Left kidney (tissue), 2 donors: ENCODE results near the gene DGCR6L. TPM values are rescaled to one million over a fixed set of nuclear protein-coding genes. Genes with fewer than 3 reads are reported as not detected.
"Not testable (repeated sequence)": the region's sequence is repeated elsewhere in the genome, so short reads cannot be mapped to it uniquely, and the experiment has no call there.

Source experiments
- DNase-seq: peaks from one replicate; pipeline ENCODE4 v3.0.0-alpha.2; 2013
- polyA plus RNA-seq: library from polyadenylated mRNA; unstranded; fragments of 120-200 nt; gene quantifications from one replicate; pipeline ENCODE4 v1.2.1, GENCODE V29; 2013; ENCODE audit not compliant: insufficient read length

The DGCR6L gene
- polyA plus RNA-seq, 1 donor, result 44.7 TPM

DNA sequence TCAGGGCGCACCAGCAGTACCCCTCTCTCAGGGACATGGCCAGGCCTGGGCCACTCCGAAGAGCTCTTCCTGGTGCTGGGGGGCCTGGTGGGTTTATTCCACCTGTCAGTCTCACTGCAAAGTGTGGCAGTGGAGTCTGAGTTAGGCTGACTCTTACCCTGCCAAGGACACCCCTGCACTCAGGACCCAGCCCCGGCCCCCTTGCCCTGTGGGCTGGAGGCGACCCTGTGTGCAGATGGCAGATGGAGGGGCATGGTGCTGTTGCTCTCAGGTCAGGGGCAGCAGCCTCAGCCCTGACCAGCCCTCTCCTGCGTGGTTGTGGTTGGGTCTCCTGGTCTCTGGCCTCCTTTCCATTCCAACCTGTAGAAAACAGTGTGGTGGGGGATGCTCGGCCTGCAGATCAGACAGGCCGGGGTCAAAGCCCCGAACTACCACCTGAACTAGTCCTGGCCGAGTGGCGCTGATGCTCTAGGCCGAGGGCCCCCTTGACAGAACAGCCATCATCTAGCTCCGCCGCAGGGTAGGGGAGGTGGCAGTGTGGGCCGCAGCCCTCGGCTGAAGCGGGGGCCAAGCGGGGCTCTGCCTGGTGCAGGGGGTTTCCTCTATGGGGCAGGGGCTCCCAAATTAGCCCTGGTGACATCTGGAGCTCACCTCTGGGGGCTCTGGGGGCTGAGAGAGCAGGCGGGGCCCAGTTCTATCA is 41.8 kb downstream of the DGCR6L start:
- not testable (repeated sequence) for DNase-seq

DNA sequence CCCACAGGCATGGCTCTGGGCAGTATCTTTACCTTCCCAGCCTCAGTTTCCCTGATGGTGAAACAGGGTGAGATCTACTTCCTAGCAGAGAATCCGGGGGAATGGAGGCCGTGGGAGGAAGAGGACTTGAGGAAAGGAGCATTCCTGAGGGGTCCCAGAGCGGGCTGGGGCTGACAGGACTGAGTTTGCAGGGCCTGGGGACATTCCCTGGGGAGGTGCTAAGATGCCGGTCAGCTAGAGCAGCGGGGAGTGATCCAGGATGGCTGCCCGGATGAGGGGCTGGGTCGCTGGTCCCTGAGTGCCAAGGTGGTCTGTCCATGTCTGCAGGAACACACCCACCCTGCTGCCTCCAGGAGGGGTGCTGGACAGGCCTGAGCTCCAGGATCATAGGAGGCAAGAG is 43.4 kb downstream of the DGCR6L start:
- no peak for DNase-seq

DNA sequence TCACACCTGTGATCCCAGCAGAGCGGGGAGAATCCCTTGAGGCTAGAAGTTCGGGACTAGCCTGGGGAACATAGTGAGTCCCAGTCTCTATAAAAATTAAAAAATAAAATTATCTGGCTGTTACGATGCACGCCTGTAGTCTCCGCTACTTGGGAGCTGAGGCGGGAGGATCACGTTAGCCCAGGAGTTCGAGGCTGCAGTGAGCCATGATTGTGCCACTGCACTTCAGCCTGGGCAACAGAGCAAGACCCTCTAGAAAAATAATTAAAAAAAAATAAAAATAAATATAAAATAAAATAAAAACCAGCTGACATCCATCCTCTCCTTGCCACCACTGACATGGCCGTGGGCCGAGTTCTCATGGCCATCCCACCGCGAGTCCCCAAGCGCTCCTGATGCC is 44.0 kb downstream of the DGCR6L start:
- DNase-seq, result no peak

DNA sequence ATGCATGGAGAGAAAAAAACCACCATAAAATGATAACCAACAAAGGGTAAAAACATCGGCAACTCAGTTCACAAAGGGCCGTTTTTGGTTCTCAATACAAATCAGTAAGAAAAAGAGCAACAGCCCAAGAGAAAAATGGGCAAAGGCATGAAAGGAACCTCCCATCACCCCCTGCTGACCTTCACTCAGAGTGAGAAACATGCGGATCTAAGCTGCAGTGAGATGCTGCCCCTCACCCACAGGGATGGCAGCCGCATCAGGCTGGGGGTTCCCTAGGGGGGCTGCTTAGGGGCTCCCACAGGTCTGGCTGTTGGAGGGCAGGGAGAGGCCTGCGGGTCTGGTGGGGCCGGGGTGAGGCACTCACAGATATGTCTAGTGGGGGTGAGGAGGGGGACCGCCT is 44.5 kb downstream of the DGCR6L start:
- DNase-seq, result not testable (repeated sequence)

DNA sequence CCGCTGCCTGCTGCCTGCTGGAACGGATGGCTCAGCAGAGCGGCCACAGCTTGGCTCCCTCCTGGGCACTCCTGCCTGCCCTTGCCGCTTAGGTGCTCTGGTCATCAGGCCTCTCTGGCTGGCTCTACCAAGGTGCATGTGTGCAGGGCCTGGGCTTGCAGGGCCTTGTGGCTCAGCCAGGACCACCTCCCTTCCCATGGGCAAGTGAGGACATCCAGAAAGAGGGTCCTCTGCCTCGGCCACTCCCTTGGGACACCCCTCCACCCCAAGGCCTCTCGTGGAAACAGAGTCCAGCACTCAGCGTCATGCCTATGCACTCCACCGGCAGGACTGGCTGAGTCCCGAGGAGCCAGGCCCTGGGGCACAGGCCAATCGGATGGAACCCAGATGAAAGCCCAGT is 45.5 kb downstream of the DGCR6L start:
- not testable (repeated sequence) for DNase-seq

DNA sequence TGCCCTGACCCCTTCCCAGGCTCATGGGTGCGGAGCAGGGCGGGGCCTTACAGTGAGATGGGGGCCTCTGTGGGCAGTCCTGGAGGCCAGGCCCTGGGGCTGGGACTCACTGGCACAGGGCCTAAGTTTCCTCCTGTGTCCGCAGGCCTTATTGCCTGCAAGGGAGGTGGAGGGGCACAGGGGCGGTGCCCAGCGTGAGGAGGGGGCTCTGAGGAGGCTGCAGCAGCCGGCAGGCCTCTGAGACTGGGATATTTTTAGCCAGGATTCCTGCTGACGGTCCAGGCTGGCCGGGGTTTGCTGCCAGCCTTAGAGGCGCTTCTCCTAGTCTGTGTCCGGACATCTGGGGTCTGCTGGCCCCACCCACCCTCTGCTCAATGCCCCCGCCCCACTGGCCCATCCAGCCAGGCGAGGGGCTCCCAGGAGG is 46.1 kb downstream of the DGCR6L start:
- DNase-seq, result no peak

DNA sequence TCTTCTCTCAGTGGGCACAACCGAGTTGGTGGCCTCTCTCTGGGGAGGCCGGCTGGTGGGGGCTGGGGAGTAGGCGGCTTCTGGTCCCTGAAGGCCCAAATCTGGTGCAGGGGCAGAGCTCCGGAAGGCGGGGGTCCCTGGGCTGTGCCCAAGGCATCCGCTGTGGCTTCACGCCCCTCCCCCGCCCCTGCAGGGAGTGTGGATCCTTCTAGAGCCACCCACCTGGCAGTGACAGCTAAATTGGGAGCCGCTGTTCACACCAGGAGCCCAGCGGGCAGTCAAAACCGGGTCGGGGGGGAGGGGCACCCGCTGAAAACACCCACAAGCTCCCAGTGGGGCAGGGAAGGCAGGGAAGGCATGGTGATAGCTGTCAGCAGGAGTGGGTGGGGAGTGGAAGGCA is 47.2 kb downstream of the DGCR6L start:
- no peak for DNase-seq

DNA sequence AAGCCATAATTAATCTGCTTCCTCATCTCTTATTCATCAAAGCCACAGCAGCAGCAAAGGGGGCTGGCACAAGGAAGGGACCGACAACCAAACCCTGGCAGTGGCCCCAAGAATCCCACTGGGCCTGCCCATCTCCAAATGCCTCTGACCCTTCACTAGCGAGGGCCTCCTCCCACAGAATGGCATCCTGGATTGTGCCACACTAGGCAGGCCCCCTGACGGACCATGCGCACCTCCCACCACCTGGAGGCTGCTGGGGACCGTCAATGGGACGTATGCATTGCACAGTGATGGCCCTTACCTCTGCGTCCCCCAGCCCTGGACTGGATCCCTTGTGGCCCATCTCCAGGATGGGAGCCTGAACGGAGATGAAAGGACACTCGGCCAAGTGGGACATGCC is 47.7 kb downstream of the DGCR6L start:
- DNase-seq, result no peak

DNA sequence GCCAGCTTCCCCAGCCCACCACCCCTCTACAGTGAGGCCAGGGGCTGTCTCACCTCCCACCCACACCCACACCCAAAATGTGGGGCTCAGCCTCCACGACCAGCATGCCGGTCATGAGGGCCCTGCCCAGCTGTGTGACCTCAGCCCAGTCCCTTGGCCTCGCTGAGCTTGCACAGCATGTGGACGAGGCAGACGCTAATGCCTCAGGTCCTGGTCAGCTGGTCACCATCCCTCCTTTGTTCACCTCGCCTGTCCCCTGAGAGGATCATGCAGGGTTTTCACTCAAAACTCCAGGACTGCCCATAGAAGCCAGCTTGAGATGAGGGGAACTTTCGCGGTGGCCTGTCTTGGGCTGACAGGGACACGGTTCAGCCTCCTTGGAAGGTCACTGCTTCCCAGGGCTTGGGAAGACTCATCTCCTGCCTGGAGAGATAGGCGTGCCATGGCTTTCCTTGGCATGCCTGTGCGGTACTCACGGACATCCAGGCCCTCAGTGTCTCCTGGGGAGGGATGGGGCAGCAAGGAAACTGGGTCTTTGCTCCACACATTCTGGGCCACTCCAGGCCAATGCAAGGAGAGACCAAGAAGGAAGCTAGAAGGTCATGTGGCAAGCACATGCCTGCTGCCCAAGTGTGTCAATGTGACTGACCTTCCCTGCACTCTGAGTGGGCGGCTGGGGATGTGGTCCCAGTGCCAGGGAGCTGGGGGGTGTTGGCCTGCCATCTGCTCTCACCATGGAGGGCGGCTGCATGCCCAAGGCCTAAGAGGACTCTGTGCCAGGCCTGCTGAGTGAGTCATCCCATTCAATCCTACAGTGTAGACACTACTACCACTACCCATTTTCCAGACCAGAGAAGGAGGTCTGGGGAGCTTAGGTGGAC is 48.5 kb downstream of the DGCR6L start:
- DNase-seq, result no peak

DNA sequence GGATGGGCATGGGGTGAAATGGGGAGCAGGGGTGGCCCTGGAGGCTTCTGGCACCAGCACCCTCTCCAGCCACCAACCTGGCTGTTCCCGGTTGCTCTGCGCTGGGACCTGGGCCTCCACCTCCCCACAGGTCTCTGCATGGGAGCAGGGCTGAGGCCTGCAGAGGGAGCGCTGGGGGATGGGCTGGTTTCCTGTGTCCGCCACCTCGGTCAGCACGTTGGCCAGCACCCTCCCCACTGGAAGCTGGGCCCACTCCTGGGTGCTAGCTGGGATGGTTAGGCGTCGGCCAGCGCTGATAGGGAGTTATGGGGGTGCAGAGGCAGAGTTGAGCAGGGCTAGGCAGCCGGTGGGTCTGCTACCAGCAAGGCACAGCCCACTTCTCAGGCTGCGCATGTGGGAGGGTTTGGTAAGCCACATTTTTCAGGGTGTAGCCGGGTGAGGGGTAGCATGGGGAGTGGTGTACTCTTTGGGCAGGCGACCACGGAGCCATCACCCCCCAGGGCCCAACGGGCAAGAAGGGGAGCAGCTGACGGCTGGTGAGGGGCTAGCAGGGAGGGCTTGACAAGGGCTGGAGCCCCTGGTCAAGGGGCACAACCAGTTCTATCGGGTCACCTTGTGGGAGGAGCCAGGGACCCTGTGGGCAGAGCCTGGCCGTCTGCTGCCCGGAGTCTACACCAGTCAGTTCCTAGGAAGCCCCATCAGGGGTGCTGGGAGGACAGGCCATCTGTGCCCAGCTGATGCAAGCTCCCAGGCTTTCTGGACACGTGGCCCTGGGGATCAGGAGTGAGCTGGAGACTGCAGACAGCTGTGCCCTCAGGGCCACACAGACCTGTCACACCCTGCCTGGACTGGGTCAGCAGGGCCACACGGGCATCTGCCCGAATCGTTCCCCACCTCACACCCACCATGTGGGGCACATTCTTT is 49.4 kb downstream of the DGCR6L start:
- DNase-seq, result not testable (repeated sequence)

DNA sequence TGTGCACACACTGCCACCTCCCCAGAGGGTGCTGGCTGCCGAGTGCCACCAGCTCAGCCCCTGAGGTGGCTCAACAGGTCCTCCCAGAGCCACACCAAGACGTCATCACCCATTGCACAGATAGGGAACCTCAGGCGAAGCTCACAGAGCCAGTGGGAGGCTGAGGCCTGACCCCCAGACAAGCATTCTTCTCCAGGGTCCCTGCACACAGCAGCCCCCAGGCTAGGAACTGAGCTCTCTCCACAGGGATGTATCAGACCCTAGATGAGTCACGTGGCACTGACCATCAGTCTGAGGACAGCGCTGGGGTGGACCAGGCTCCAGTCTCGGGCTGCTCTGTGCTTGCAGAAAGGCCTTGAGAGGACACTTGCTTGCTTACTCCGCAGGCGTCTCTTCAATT is 50.2 kb downstream of the DGCR6L start:
- not testable (repeated sequence) for DNase-seq

DNA sequence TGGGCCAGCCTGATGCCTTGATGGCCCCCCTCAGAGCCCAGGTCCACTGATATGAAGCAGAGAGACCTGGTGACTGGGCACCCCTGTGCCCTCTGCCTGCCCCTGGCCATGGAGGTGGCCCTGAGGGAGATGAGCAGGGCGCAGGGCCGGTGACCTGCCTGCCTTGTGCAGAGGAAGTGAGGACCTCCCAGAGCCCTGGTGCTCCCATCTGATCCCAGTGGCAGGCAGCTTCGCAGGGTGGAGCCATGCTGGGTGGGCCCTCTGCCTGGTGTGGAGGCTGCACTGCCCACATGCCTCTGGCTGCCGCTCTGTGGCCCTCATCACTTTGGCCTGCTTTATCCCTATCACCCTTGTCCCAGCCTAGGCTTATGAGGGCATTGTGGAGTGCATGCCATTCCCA is 50.7 kb downstream of the DGCR6L start:
- not testable (repeated sequence) for DNase-seq

DNA sequence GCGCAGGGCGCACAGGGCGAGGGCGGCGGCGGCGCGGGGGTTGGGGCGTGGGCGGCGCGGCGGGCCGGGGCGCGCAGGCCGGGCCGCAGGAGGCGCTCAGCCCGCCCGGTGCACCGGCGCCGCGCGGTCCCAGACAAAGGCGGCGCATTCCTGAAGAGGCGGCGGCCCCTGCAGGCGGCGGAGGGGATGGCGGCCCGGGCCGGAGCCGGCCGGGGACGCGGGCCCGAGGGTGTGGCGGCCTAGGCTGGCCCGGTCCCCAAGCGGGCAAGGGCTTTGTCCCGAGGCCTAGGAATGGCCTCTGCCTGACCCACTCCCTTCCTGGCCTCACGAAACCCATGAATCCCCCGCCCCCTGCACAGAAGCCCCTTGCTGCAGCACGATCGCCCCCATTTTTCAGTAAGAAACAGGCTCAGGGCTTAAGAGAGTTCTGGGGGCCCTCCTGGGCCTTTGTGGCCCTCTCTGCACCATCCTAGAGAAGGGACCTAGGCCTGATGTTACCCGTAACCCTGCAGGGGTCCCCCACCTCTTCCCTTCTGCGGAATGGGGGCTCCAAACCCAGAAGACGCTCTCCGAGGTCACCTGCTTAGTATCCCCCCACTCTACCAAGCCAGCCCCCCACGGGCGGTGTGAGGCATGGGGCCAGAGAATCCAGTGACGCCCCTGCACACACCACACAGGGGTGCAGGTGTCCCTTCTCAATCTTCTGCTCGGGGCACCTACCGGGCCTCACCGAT is 51.4 kb downstream of the DGCR6L start, which contains the start of gene RTN4R:
Gene RTN4R (minus strand): TSS at position 40 of the 734 bp plus-strand sequence. CDS start 226 bp downstream, outside the sequence.
- DNase-seq, result no peak

DNA sequence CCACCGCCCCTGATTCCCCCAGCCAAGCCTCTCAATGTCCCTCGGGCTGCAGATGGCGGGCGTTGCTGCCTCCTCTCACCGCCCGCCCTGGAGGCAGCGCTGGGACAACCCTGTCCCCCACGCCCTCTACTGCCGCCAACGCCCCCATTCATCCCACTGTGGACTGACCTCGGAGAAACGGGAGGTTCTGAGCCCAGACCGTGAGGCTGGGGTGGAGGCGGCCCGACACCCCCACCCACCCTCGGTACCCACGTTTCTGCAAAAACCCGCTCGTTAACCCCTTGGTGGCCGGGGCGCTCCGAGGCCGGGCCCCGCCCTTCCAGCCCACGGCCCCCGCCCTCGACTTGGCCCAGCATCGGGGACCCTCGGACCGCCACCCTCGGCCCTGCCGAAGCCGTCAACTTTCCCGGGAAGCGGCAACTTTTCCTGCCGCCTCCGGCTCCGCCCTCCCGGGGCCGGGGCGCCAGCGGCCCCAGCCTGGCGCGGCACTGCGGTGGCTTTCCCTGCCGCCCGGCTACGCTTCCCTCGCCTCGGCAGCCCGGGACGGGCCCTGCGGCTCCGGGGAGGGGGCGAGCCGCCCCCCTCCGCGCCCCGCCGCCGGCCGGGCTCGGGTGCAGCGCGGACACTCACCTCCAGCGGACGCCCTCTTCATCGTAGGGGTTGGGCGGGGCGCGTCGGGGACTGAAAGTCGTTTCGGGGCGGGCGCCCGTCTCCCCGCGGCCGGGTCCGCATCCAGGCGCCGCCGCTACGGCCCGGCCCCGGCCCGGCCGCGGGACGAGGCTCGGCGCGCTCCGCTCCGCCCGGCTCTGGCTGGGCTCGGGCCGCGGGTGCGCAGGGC is 52.2 kb downstream of the DGCR6L start:
- DNase-seq, result no peak

DNA sequence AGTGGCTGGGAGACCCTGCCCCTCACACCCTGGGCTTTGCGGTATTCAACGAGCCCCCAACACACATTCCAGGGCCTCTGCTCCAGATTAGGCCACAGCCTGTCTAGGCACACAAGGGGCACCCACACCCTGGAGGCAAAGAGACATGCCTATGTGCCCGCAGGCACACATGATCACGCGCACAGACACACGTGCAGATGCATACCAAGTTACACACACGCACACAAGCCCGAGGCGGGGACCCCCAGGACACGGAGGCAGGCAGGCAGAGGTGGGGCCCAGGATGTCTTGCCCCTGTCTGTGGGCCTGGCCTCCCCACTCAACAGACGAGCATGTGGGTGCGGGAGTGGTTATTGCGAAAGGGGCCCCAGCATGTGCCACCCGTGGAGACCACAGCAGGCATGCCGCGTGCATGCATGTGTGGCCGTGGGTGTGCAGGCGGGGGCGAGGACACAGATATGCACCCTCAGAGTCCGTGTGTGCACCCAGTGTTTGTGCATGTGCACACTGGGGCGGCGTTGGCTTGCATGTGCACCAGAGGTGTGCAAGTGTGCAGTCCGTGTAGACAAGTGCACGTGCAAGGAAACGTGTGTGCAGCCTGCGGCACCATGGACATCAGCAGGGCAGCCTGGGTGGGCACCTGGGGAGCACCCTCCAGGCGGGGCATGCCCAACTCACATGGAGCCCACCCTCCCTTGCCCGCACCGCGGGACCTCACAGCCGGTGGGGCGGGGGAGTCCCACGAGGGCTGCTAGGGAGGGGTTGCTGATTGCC is 53.0 kb downstream of the DGCR6L start:
- not testable (repeated sequence) for DNase-seq

DNA sequence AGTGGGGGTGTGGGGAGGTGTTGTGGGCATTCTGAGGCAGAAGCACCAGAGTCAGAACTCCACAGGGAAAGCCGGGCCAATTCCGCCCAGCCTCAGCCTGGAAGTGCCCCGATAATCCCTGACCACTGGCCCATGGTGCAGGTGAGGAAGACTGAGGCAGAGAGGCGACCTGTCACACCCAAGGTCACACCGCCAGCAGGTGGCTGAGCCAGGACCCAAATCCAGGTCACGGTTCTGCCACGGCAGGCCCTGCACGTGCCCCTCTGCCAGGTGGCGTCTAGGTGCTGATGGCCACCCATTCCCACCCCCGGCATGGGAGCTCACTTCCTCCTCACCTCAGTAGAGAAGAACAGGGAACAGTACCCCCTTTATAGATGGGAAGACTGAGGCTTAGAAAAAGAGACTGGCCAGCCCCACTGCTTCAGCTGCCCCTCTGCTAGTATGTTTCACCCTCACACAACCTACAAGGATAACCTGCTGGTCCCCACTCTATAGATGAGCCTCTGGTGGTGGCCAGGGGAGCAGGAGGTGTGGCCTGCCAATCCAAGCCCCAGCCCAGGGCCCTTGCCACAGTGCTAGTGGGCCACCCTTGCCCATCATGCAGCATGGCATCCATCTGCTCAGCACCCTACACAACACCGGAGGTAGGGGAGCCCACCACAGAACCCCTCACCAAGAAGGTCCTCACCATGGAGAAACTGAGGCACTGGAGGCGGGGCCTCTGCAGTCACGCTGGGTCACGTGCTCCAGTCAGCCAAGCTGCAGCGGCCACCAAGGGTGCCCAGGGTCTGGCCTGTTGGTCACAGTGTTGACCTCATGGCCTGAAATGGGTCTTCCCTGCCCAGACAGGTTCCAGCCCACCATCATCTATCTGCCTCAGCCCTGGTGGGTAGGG is 53.8 kb downstream of the DGCR6L start:
- DNase-seq, result not testable (repeated sequence)

DNA sequence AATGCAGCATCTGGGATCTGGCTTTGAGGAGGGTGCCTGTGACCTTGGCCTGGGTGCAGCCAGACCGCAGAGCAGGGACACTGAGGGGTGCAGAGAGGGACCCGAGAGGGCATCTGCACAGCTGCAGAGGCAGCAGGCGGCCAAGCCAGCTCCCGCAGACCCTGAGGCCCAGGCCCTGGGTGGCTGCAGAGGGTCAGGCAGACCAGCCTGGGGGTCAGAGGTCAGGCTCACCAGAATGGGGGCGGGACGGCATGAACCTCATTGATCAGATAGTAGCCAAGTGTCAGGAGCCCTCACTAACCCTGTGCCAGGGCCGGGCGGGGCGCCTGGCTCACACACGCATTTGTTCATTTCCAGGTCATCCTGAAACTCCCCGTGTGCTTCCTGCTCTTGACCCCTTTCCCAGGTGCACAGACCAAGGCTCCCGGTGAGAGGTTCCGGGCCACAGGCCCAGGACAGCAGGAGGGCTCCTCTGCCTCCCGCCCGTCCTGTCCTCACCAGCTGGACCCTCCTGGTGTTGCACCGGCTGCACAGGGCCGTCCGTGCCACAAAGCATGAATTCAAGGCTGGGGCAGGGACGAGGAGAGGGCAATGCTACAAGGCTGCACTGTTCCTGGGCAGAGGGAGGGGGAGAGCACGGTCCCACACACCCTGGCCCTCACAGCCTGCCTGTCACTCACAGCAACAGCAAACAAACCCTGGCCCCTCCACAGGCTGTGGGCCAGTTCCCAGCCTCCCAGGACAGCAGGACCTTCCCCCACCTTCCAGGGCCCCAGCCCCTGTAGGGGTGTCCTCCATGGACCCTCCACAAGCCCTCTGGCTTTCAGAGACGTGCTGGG is 55.0 kb downstream of the DGCR6L start:
- no peak for DNase-seq
